Activated CD4-positive, alpha-beta T cell treated with anti-CD3 and anti-CD28 coated beads, Interleukin-2, amount 50 U/mL, for 4 hours (primary cell): ENCODE measurements around the gene CNR2.
A peak's percentile ranks its signal among the peaks of the same experiment; 100 is the strongest.
"Not testable (repeated sequence)": the region's sequence is repeated elsewhere in the genome, so short reads cannot be mapped to it uniquely, and the experiment has no call there.

Experiments used
- DNase-seq, 2 experiments: peaks; one replicate each; pipeline ENCODE4 v3.0.0-alpha.2; 2020

Gene CNR2

DNA sequence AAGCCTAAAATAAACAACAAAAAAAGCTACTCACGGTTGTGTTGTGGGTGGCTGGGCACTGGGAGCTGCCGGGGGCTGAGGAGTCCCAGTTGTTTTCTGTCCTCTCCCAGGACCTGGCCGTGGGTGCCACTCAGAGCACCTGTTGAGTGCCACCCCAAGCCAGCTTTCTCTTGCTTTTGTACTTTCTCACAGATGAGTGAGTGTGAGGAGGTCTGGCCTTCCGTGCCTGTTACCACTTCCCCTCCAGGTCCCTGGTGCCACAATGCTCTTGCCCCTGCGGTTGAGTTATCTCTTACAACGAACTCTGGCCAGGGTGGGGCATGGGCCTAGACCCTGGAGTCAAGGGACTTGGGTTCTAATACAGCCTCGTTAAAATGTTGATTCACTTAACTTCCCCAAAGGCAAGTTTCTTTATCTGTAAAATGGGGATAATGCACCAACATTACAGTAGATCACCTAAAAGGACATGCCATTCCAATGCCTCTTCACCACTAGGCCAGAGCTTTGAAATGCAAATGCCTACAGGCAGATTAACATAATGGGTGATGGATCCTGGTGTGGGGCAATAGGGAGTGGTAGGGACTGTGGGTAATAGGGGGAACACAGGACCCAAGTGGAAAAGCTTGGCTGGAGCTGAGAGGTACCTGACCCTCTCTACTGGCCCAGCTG, at the start of gene CNR2:
Gene CNR2 (minus strand): TSS at position 151 of the 669 bp plus-strand sequence. CDS start 37,745 bp downstream, outside the sequence.
- no peak for DNase-seq

DNA sequence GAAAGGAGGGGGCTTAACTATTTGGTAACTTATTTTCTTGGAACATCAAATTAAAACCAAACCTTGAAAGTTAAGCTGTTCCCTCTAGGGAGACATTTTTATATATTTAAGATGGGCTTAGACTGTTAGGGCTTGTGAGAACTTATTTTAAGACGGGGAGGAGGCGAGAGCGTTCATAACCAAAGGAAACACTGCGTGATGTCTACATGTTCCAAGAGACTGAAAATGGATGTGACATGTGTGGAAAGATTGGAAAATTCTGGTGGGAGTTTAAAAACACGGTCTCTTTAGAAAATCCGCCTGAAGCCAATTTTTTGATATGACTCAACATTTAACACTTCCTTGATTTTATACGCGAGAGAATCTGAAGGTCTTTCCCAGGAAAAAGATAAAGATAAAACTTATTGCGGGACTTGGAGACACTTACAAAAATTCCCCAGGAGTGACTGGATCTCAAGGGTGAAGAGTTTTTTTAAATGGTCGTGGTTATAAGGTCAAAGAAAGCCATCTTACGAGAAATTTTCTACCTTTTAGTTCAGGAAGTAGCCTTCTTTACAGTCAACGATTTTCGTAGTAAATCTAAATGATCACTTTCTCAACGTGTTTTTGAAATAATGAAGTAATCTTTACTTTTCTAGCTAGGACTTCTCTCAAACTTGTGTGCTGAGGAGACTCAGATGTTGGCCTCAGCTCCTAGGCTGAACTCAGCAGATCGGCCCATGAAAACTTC, 47.3 kb upstream of the CNR2 start:
- no peak for DNase-seq

DNA sequence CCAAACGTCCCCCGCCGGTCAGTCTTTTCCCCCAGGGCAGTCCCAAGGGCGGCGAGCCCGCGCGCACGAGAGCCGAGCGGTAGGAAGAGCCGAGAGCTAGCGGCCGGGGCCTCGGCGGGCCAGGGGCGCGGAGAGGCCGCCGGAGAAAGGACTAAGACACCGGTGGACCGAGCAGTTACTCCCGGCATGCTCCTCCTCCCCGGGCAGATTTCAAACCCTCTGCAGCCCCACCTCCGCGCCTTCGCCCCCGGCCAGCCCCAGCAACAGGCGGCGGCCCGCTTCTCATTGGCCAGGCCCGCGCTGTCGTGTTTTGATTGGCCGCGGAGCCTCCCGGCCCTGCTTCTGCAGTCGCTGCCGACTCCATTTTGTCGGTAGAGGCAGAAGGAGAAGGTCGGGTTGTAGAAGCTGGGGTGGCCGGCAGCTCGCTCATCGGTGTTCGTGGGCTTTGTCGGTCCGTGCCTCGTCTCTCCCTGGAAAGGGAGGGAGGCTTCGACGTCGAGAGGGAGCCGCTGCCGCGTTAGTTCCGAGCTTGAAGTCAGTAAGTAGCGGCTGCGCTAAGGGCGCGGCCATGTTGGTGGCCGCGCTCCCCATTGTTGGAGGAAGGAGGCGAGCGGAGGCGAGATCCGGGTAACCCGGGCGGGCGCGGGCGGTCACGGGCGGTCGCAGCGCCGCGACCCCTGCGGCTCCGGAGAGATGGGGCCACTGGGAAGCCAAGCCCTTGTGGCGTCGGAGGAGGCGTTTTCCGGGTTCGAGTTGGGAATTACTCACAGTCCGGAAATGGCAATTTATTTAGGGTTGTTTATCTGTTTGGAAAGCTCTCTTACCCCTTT, 46.5 kb upstream of the CNR2 start, which contains the start of gene PNRC2:
Gene PNRC2 (plus strand): TSS at position 368 of the 830 bp plus-strand sequence. CDS start 1,630 bp downstream, outside the sequence.
- DNase-seq: peak; percentile 95

DNA sequence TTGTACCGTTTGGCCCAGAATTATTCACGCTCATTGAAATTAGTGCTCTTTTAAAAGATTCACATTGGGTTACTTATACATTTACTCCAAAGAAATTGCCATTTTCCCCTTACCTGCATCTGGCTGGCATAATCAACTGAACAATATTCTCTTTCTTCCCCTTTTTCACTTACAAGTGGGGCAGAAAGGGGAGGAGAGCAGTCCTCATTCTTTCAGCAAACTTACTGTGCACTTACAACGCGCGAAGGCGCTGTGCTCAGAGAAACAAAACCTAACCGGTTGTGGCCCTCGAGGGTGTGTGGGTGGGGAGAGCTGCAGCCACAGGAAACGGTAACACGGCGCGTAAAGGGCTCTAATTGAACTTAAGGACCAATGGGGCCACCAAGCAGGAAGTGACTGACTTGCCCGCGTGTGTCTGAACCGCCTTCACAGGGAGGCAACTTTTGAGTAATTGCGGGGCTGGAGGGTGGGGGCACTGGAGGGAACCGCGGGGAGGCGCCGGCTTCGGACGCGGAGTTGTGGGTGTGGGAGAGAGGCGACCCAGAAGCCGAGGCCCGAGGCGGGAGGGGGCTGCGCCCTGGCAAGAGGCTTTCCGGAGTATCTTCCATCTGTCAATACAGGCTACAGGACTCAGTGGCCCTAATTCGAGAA, 45.8 kb upstream of the CNR2 start:
- DNase-seq: peak; percentile 80 to 84

DNA sequence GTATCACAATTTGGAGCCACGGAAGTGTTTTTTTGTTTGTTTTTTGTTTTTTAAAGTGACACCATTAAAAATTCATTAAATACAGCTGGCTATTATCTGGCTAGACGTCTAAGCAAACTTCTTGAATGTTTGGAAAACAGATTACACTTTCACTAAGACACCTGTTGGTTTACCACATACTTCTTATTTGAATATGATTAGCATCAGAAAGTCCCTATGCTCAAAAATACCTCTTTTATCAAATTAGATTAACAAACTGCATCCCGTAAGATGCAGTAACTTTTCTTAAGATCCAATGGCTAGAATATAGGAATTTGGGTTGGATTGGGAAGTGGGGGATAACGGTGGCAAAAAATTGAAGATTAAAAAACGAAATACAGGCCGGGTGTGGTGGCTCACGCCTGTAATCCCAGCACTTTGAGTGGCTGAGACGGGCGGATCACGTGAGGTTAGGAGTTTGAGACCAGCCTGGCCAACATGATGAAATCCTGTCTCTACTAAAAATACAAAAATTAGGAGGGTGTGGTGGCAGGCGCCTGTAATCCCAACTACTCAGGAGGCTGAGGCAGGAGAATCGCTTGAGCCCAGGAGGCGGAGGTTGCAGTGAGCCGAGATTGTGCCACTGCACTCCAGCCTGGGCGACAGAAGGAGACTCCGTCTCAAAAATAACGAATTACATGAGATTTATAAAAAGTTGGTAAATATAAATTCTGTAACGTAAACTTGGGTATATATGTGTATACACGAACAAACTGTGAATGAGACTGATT, 45.1 kb upstream of the CNR2 start:
- DNase-seq: not testable (repeated sequence)

DNA sequence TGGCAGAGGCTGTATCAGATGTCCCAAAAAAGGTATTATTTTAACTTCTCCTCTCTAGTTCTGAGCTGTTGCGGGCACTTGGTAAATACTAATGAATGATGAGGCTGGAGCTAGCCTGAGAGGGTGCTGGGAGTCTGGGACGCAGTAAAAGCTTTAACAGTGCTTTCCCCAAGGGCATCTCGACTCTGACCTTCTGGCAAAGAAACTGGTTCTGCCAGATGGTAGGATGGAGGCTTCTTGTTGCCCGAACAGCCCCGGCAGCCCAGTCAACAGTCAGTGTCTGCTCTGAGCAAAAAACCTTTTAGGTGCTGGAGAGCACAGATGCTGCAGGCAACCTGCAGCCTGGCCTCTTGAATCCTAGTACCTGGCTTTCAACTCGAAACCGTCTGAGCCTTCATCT, 43.9 kb upstream of the CNR2 start:
- DNase-seq: no peak

DNA sequence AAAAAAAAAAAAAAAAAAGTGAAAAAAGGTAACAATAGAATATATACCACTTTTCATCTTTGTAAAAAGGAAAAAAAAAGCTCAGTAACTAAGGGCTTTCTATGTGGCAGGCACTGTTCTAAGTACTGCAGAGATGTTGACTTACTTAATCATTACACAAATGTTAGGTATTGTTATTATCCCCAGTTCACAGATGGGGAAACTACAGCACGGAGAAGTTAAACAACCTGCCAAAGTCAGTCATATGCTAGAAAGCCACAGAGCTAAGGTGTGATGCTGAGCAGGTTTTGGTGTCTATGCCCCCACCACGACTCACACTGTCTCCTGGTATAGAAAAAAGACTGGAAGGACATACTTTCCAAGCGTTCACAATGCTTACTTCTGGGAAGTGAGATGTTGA, 39.9 kb upstream of the CNR2 start:
- DNase-seq: no peak

DNA sequence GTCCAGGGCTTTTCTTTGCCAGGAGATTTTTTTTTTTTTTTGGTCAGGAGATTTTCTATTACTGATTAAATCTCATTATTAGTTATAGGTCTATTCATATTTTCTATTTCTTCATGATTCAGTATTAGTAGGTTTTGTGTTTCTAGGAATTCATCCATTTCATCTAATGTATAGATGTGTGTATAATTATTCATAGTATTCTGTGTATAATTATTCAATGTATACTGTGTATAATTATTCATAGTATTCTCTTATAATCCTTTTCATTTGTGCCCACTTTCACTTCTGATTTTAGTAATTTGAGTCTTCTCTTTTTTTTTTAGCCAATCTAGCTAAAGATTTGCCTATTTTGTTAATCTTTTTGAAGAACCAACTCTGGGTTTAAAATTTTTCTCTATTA, 34.2 kb upstream of the CNR2 start:
- DNase-seq: no peak

DNA sequence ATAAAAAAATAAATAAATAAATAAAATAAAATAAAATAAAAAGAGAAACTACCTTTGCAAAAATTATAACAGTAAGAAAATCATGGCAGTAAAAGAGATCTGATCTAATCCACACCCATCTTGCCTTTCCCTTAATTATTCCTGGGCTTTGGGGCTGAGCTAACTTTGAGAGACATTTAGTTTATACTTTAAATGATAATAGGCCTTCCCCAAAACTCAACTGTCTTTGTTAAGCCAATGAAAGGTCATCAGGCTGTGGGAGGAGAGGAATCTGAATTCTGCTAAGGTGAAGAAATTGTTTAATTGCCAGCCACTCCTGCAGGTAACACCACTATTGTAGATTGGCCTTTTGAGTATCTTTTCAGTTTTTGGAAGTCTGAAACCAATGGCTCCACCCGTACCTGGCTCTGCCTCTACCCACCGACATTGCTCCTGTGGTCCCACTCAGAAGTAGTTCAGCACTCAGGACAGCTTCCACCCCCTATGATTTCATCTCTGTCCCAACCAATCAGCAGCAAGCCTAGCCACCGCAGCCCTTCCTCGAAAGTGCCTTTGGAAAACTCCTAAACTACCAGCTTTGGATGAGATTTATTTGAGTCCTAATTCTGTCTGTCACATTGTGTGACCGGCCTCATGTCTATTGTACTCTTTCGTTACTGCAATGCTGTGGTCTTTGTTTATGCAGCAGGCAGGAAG, 23.5 kb upstream of the CNR2 start:
- no peak for DNase-seq

DNA sequence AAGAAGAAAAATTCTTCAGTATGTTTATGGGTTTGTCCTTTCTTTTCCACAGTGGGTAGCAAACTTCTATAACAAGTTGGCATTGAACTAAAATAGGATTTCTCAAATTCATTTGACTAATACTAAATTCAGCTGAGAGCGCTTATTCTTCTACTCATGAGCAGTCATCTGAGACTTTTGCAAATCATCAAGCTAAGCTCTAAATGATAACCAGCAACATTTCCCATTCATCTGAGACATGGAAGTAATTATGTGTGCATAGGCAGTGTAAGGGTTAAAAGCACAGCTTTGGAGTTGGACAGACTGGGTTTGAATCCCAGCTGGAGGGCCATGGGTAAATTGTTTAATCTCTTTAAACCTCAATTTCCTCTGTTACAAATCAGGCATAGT, 18.3 kb upstream of the CNR2 start:
- no peak for DNase-seq

DNA sequence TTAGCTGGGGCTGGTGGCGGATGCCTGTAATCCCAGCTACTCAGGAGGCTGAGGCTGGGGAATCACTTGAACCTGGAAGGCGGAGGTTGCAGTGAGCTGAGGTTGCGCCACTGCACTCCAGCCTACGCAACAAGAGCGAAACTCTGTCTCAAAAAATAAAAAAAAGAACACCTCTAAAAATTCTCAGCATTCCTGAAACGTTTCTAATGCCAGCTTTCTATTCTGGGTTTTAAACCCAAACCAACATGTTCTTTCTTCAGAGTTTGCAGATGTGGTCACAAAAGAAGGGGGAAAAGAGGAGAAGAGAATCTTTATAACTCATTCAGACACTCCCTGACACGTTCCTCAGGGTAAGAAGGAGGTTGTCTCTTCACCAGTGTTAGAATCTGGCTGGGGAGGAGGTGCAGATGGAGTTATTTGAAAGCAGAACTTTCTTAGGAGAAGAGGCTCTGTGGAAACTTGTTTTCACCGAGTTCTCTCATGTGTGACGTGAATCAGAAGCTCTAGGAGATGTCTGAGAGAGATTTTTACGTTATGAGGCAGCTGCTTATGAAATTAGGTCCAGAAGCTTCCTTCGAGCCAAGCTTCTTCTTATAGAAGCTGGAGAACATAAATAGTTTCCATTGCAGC, 17.8 kb upstream of the CNR2 start:
- DNase-seq: no peak

DNA sequence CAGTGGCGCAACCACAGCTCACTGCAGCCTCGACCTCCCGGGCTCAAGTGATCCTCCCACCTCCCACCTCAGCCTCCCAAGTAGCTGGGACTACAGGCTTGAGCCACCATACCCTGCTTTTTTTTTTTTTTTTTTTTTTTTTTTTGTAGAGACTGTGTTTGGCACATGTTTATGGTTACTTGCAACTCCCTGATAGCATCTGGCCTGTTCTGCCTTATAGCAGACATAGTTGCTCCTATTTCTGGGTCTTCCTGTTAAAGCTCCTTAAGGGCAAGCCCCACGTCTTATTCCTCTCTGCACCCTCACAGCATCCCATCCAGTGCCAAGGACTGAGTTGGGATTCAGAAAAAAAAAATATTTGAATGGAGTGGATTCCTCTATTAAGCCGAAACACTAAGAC, 17.1 kb upstream of the CNR2 start:
- DNase-seq: no peak

DNA sequence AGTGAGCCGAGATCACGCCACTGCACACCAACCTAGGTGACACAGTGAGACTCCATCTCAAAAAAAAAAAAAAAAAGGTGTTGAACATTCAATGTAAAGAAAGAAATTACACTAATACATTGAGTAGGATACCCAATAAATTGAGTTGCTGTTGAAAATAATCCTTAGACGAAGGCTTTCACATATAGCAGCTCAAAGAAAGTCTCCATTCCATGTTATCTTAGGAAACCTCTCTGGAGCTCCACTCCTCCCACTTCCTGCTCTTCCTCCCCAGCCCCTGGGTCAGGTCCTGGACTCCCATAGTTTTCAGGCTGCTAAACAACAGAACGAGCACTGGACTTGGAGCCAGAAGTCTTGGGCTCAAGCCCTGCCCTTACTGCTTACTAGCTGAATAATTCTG, 15.6 kb upstream of the CNR2 start:
- DNase-seq: no peak

DNA sequence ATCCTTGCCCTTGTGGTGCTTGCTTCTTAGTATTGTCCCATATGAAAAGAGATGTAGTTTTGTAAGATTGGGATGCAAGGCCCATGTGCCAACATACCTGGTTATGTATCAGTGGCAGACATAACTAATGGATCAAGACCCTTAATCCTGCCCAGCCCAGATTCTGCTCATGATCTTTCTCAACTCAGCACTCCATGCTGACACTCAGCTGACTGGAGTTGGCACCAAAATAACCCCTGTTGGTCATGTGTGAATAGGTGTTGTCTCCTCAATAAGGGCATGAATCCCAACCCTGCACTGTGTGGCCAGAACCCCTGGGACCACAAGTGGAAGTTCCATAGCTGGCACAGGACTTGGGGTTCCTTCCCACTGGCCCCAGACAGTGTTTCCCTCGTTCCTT, 13.9 kb upstream of the CNR2 start:
- no peak for DNase-seq

DNA sequence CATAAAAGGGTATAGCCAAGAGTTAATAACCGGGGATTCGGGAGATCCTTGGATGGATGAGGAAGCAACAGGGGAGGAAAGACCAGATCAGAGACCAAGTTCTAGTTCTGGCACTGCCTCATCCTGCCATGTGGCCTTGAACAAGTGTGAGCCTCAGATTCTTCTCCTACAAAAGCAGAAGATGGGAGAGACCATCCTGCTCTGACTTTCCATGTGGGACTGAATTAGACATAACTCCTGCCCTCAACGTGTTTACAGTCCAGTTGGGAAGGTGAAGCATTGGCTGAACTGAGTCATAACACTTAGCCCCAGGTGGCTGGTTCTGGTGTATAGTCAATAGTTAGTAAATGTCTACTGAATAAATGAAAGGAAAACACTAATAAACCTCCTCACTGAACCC, 12.1 kb upstream of the CNR2 start:
- no peak for DNase-seq

DNA sequence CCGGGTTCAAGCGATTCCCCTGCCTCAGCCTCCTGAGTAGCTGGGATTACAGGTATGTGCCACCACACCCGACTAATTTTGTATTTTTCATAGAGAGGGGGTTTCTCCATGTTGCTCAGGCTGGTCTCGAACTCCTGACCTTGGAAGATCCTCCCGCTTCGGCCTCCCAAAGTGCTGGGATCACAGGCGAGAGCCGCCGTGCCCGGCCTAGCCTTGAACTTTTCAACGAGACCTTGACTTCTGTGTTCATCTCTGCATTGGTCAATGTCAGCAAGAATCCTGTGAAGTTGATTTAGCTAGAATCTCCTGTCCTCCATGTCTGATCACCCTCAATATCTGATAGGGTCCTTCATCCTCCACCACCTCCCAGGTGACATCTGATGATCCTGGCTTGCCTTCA, 11.4 kb upstream of the CNR2 start:
- no peak for DNase-seq

DNA sequence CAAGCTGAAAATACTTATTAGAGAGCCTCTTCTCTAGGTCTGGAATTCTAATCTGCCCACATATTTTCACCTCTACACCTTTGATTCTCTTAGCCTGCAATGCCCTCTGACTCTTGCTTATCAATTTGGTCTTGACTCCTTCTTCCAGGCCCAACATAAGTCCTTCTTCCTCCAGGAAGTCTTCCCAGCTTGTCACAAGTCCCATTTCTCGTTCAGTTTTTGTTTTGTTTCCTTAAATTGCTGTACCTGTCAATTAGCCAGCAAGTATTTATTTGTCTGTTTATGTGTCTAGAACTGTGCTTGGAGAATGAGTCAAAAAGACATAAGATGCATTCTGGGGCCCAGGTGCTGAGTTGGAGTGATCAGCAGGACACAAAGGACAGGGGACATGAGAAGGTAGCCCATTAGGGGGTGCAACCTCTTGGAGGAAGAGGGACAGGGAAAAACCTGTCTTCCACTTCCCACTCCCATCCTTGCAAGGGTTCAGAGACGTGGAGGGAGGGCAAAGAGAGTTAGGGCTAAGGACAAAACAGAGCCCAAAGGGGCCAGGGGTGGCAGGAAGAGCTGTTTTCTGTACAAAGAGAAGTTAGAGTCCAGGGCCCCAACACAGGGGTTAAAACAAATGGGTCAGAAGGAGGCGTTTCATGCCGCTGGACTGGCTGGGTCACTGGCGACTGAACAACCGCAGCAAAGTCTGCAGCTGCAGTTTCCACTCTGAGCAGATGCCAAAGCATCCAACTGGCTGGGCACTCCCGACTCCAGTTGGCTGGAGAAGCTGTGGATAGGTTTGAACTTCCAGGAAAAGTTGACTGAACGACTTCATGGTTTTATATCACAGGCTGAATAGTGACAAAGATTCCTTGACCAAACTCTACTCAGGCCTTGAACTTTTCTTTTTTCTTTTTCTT, 10.7 kb upstream of the CNR2 start:
- DNase-seq: no peak

DNA sequence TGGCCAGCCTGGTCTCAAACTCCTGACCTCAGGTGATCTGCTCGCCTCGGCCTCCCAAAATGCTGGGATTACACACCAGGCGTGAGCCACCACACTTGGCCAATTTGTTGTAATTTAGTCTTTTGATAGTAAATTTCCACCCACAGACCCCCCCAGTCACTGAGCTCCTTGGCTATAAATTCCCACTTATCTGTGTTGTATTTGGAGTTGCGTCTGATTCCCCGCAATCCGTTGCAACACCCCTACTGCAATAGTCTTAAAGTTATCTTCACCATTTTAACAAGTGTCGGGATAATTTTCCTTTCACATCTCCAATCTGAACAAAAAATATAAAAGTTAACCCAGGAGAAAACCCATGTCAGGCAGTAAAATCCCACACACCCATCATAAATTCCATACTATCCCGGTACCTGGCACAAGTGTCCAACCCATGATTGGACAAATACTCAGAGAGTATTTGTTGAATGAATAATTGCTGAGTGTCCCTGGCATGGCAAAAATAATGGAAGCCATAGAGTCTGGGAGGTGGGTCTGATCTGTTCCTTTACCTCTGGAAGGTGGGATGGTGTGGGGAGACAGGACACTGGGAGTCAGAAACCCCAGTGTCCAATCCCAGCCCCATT, 9.3 kb upstream of the CNR2 start:
- DNase-seq: no peak
